ENCODE measurements around the gene RIPK4.

GRCh38 chr21:41808094-41808493 lies 41.2 kb upstream of the RIPK4 start:
- TF ChIP-seq CTCF (IDR thresholded peaks at IDR 0.05; ENCODE audit: insufficient read depth, low read depth, low read length) = no peak
- TF ChIP-seq EZH2 (IDR thresholded peaks at IDR 0.05; ENCODE audit: insufficient read depth, low read length) = no peak
